ENCODE measurements around the gene SDK2.

GRCh38 chr17:73313526-73314127, 330.6 kb downstream of the SDK2 start:
- TF ChIP-seq CTCF (IDR thresholded peaks at IDR 0.05; ENCODE audit: insufficient read depth, low read depth, low read length) (no peak), EZH2 (IDR thresholded peaks at IDR 0.05; ENCODE audit: insufficient read depth, low read length) (no peak)
